Non-pigmented ciliary epithelial cell (primary cell): ENCODE data around the gene NPRL2.
"Not testable (repeated sequence)": the region's sequence is repeated elsewhere in the genome, so short reads cannot be mapped to it uniquely, and the experiment has no call there.

Source experiments
- DNase-seq: peaks from one replicate; pipeline ENCODE4 v3.0.0-alpha.2; 2010; ENCODE audit warnings: low read depth

NPRL2 gene

DNA sequence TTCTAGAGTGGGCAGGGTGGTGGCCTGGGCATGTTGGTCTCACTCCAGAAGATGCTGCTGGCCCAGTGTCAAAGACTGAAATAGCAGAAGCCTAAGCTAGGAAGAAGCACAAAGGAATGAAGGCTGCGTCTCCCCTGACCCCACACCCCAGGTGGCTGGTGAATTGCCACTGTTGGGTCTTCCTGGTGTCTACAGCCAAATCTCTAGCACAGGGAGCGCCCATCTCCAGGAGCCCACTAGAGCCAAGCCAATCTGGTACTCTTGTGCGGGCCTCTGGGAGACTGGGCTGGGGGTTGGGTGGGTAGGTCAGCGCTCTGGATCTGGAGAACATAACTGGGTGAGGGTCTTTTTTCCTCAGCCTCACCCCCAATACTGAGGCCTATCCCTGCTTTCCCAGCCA is 23.4 kb downstream of the NPRL2 start:
- DNase-seq: no peak

DNA sequence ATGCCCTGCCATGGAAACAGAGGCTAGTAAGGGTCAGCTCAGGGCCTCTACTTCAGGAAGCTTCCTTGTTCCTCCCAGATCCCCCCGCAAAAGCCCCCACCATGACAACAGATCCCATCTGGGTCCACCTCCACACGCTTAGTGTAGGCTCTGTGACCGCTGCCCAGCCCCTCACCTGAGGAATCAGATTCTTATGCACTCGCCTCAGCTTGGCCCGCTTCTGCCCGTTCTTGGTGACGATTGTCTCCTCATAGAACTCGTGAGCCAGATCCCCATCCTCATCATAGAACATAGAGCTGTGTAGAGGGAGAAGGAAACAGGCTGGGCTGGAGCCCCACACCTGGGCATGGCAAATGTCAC is 24.4 kb downstream of the NPRL2 start:
- DNase-seq: no peak

DNA sequence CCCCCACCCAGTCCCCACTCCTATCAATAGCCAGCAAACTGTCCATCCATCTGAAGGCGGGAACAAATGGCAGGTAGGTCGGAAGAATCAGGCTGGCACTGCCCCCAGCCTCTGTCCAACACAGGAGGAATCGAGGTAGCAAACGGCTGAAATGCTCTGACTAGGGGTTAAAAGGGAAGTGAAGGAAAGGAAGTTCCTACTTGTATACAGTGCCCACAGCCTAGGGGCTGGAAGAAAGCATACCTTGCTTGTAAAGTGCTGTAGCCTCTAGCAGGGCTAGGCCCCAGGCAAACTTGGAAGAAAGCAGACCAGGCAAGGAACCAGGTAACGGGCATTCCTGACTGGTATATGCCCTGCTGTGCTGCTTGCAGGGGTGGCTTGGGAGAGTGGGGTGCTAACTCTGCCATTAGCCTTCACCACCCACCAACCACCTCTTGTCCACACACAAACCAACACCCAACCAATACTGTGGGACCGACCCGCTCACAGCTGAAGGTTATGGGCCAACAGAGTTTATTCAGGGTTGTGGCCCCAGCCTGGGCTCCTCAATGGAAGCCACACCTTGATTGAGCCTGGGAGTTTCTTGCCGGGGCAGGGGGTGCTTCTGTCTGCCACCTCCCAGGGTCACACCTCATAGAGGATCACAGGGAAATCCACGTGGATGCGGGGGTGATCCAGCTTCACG is 24.9 kb downstream of the NPRL2 start:
- no peak for DNase-seq

GRCh38 chr3:50325113-50325480 is 25.5 kb downstream of the NPRL2 start:
- DNase-seq: no peak

DNA sequence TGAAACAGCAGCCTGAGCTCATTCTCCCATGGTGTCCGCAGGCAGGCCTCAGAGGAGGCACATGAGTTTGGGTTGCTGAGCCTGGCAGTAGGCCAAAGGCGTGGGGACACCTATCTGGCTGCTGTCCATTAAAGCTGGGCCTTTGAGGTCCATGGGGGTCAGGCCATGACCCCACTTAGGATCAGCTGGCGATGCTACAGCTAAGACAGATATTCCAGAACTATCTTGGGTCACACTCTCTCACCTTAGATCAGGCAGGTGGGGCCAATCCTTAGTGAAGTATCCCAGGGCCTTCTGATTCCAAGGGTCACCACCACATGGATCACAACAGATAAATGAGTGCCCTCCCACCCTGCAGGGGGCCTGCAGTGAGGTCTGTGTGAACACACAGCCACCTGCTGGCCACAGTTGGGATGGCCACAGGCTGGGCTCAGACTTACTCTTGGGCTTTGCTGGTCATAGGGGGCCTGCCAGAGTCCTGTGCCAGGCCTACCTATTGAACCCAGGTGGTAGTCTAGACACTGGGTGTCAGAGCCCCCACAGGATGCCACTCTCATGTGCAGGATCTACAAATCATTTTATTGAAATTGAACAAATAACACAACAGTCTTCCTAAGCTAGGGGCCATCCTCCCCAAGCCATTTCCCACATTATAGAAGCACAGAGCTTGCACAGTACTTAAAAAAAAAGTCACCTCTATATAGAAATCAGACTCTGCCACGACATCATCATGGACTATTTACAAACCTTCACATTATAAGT is 26.0 kb downstream of the NPRL2 start:
- no peak for DNase-seq

- DNase-seq: no peak
These were observed 26.9 kb downstream of the NPRL2 start for GRCh38 chr3:50323614-50324199.

DNA sequence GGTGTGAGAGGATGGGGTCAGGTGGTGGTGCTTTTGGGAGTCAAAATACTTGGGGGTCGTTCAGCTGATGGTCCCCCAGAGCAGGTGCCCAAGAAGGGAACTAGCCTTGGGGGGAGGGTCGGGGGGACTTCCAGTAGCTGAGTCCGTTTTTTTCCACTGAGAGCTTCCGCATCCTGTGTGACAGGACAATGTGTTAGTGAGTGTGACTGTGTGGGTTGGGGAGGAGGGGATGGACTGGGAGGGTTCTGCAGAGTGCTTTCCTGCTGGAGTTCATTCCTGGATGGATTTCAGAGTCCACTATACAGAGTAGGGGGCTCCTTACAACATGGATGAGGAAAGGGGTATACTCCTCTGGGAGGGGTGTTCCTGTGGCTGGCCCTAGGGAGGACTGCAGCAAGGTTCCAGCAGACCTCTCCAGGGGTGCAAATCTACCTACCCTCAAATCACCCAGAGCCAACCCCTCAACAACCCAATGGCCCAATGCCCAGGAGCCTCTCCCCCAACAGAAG is 27.4 kb downstream of the NPRL2 start:
- DNase-seq: no peak

DNA sequence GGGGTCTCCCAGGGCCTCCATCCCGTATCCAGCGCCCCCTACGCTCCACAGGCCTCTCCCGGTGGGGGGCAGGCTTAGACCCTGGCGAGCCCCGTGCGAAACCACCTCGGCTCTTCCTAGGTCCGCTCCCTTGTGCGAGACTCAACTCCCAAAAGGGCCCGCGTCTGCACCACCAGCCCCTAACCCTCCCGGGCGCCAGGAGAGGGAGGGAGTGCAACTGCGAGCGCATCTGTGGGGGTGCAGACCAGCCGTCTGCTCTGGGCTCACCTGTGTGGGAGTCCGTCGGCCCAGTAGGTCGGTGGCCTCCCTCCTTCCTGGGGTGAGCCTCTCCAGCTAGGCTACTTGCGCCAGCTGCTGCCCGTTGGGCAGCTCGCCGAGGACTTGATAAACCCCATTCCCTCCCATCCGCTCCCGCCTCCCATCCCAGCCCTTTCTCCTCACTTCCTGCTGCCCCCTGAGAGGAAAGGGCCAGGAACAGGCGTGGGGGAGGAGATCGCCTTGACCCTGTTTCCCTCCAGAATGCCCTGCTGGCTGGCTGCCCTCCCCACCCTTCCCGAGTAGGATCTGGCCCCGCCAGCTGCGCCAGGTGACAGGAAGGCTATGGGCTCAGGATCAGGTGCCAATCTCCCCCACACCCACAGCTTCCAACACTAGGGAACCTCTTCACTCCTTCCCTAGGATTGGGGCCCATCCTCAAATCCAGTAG is 28.0 kb downstream of the NPRL2 start, which contains the start of gene HYAL2:
Gene HYAL2, minus strand, starts transcription at position 360 of the 706 bp plus-strand sequence. CDS start 2,256 bp downstream, outside the sequence.
- DNase-seq: no peak

DNA sequence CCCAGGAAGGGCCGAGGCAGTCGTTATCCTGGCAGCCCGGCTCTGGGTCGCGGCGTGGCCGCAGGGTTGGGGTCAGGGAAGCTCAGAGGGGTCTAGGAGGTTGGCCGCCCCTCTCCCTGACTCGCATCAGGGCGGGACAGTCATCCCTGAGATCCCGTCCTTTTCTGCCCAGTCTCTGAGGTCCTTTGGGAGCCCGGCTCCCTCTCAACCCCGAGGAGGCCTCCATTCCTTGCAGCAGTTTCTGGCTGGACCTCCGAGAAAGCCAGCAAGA is 28.5 kb downstream of the NPRL2 start:
- no peak for DNase-seq

GRCh38 chr3:50321336-50322114 is 29.1 kb downstream of the NPRL2 start:
- DNase-seq: no peak

GRCh38 chr3:50320853-50321335 is 29.7 kb downstream of the NPRL2 start:
- DNase-seq: no peak

GRCh38 chr3:50319894-50320625 is 30.5 kb downstream of the NPRL2 start:
- DNase-seq: no peak

GRCh38 chr3:50319181-50319893 is 31.2 kb downstream of the NPRL2 start:
- DNase-seq: no peak

GRCh38 chr3:50318615-50319014 is 32.0 kb downstream of the NPRL2 start:
- no peak for DNase-seq

- no peak for DNase-seq
These were observed 32.4 kb downstream of the NPRL2 start for GRCh38 chr3:50318163-50318562.

GRCh38 chr3:50317300-50317699 is 33.3 kb downstream of the NPRL2 start:
- no peak for DNase-seq

- DNase-seq: no peak
These were observed 33.8 kb downstream of the NPRL2 start for GRCh38 chr3:50316657-50317242.

GRCh38 chr3:50314816-50315215 is 35.8 kb downstream of the NPRL2 start:
- DNase-seq: no peak

DNA sequence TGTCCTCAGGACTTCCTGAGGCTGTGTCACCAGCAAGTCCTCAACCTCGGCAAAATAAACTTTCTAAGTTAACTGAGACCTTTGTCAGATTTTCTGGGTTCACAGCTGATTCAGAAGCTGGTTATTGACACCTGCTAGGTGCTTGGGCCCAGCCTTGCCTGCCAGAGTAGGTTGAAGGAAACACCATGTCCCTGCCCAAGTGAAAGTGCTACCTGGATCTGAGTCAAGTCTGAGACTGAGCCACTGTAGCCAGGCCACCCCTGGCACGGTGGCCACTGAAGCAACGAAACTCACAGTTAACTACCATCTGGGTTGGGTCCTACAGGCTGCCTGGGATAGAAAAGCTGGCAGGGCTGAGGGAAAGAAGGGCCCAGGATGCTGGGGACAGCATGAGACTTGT is 36.2 kb downstream of the NPRL2 start:
- no peak for DNase-seq

- not testable (repeated sequence) for DNase-seq
These were observed 38.5 kb downstream of the NPRL2 start for GRCh38 chr3:50312041-50312440.
